ENCODE results near the gene MAD1L1. TPM values are rescaled to one million over a fixed set of nuclear protein-coding genes. Genes with fewer than 3 reads are reported as not detected.

The MAD1L1 gene
- total RNA-seq, 1 experiment from 2014 or later: 46.7 TPM

GRCh38 chr7:1948887-1949680 lies 283.7 kb downstream of the MAD1L1 start:
- no peak overlapping the region for H3K27ac ChIP-seq (ENCODE audit: low read depth, low read length, poor library complexity, severe bottlenecking)
- ChIA-PET CTCF (no interaction called here), POLR2A (ENCODE audit: low non-redundant PET) (interaction anchor here (0.5 kb wide), 1 partner anchor 445 kb away, joined by 8 read pairs; no protein-coding TSS in a partner anchor)
- intact Hi-C loops (cut with micrococcal nuclease; ENCODE audit: unreplicated experiment): no loop called here
- no peaks in the 10 kb centered on the region for H3K9me3 ChIP-seq (ENCODE audit: low read depth, low read length, poor library complexity, severe bottlenecking)
- H3K27me3 ChIP-seq (replicated peaks; ENCODE audit: insufficient read depth, low read depth, low read length, poor library complexity): no peaks in the 10 kb centered on the region
- H3K36me3 ChIP-seq (ENCODE audit: insufficient read depth, low read length, poor library complexity, severe bottlenecking): no peaks in the 10 kb centered on the region
- no peak overlapping the region for H3K4me3 ChIP-seq (ENCODE audit: low read depth, low read length, poor library complexity, severe bottlenecking)
- no peak for DNase-seq (ENCODE audit: low spot score)
- TF ChIP-seq EZH2 (IDR thresholded peaks at IDR 0.05; ENCODE audit: borderline replicate concordance, low read depth, low read length, poor library complexity, severe bottlenecking) (no peak), CTCF (conservative IDR thresholded peaks at IDR 0.05; ENCODE audit: low read depth, low read length) (no peak)
- H3K4me1 ChIP-seq (ENCODE audit: insufficient read depth, low read length, poor library complexity, severe bottlenecking): no peaks in the 10 kb centered on the region
- no TSS peak for BruUV-seq (replicated peaks)

GRCh38 chr7:1948301-1948796 lies 284.4 kb downstream of the MAD1L1 start:
- no peak overlapping the region for H3K4me3 ChIP-seq (ENCODE audit: low read depth, low read length, poor library complexity, severe bottlenecking)
- CTCF ChIA-PET: no interaction called here
- H3K27me3 ChIP-seq (replicated peaks; ENCODE audit: insufficient read depth, low read depth, low read length, poor library complexity): no peaks in the 10 kb centered on the region
- no peak overlapping the region for H3K27ac ChIP-seq (ENCODE audit: low read depth, low read length, poor library complexity, severe bottlenecking)
- BruUV-seq (replicated peaks): no TSS peak
- no peaks in the 10 kb centered on the region for H3K9me3 ChIP-seq (ENCODE audit: low read depth, low read length, poor library complexity, severe bottlenecking)
- intact Hi-C loops (cut with micrococcal nuclease; ENCODE audit: unreplicated experiment): no loop called here
- H3K4me1 ChIP-seq (ENCODE audit: insufficient read depth, low read length, poor library complexity, severe bottlenecking): no peaks in the 10 kb centered on the region
- POLR2A ChIA-PET (ENCODE audit: low non-redundant PET): interaction anchor here (0.5 kb wide), 1 partner anchor 446 kb away, joined by 8 read pairs; no protein-coding TSS in a partner anchor
- DNase-seq (ENCODE audit: low spot score): no peak
- TF ChIP-seq CTCF (conservative IDR thresholded peaks at IDR 0.05; ENCODE audit: low read depth, low read length) (no peak), EZH2 (IDR thresholded peaks at IDR 0.05; ENCODE audit: borderline replicate concordance, low read depth, low read length, poor library complexity, severe bottlenecking) (no peak)
- H3K36me3 ChIP-seq (ENCODE audit: insufficient read depth, low read length, poor library complexity, severe bottlenecking): no peaks in the 10 kb centered on the region

- ChIA-PET POLR2A (ENCODE audit: low non-redundant PET) (no interaction called here), CTCF (no interaction called here)
- no peaks in the 10 kb centered on the region for H3K4me1 ChIP-seq (ENCODE audit: insufficient read depth, low read length, poor library complexity, severe bottlenecking)
- no peaks in the 10 kb centered on the region for H3K9me3 ChIP-seq (ENCODE audit: low read depth, low read length, poor library complexity, severe bottlenecking)
- H3K36me3 ChIP-seq (ENCODE audit: insufficient read depth, low read length, poor library complexity, severe bottlenecking): no peaks in the 10 kb centered on the region
- H3K27ac ChIP-seq (ENCODE audit: low read depth, low read length, poor library complexity, severe bottlenecking): no peak overlapping the region
- no peak for DNase-seq (ENCODE audit: low spot score)
- intact Hi-C loops (cut with micrococcal nuclease; ENCODE audit: unreplicated experiment): no loop called here
- no TSS peak for BruUV-seq (replicated peaks)
- H3K27me3 ChIP-seq (replicated peaks; ENCODE audit: insufficient read depth, low read depth, low read length, poor library complexity): no peaks in the 10 kb centered on the region
- TF ChIP-seq EZH2 (IDR thresholded peaks at IDR 0.05; ENCODE audit: borderline replicate concordance, low read depth, low read length, poor library complexity, severe bottlenecking) (no peak), CTCF (conservative IDR thresholded peaks at IDR 0.05; ENCODE audit: low read depth, low read length) (no peak)
- H3K4me3 ChIP-seq (ENCODE audit: low read depth, low read length, poor library complexity, severe bottlenecking): no peak overlapping the region
Measured at GRCh38 chr7:1947586-1948217, 285.0 kb downstream of the MAD1L1 start.
